Kidney epithelial cell (primary cell): ENCODE results near the gene C6orf89. TPM values are rescaled to one million over a fixed set of nuclear protein-coding genes. Genes with fewer than 3 reads are reported as not detected.

Experiments used
- DNase-seq: peaks from one replicate; pipeline ENCODE4 v3.0.0-alpha.2; 2010; ENCODE audit warnings: low read depth
- H3K27me3 ChIP-seq: 2 replicates; pipeline ENCODE4 v1.6.0; 2011; ENCODE audit warnings: low read length; ENCODE audit not compliant: control insufficient read depth, insufficient read depth
- H3K36me3 ChIP-seq: 2 replicates; pipeline ENCODE4 v1.5.1; 2011; ENCODE audit warnings: low read length; ENCODE audit not compliant: control insufficient read depth, insufficient read depth
- H3K4me3 ChIP-seq: 2 replicates; pipeline ENCODE4 v1.5.1; 2011; ENCODE audit warnings: low read depth, mild to moderate bottlenecking, control low read depth, low read length
- total RNA-seq: library from RNA; depleted of rRNA; stranded (reverse); fragments of >200 nt; gene quantifications from 2 replicates; pipeline ENCODE4 v1.2.3, GENCODE V29; 2015
- TF ChIP-seq, protein P1 (sequence below): IDR thresholded peaks from 2 replicates; pipeline ENCODE4 v1.5.1; 2011; ENCODE audit warnings: mild to moderate bottlenecking, moderate library complexity, low read length, control low read depth, inconsistent platforms; ENCODE audit not compliant: insufficient read depth, poor library complexity, severe bottlenecking

Gene C6orf89
- total RNA-seq, 1 donor from 2014 or later = 42.5 TPM

DNA sequence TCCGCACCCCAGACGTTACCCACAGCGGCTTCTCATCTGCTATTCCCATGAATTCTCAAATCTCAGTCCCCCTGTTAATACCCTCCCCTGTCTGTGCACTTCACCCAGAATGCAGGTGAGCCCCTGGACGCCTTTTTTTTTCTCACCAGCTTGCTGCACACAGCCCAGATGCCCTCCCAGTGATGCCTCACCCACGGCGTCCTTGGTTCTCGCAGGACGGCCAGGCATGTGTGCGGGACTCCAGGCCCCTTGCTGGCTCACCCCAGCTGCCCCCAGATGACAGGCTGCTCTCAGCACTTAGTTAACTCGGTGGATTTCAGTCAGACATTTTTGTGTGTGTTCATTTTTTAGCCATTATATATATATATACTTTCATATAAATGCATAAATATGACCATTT, 43.4 kb downstream of the C6orf89 start:
- Histone ChIP-seq H3K27me3 (no peaks in the 10 kb centered on the region), H3K36me3 (peaks cover 1% of the 10 kb centered on the region), H3K4me3 (no peak overlapping the region)
- TF ChIP-seq, protein P1, sequence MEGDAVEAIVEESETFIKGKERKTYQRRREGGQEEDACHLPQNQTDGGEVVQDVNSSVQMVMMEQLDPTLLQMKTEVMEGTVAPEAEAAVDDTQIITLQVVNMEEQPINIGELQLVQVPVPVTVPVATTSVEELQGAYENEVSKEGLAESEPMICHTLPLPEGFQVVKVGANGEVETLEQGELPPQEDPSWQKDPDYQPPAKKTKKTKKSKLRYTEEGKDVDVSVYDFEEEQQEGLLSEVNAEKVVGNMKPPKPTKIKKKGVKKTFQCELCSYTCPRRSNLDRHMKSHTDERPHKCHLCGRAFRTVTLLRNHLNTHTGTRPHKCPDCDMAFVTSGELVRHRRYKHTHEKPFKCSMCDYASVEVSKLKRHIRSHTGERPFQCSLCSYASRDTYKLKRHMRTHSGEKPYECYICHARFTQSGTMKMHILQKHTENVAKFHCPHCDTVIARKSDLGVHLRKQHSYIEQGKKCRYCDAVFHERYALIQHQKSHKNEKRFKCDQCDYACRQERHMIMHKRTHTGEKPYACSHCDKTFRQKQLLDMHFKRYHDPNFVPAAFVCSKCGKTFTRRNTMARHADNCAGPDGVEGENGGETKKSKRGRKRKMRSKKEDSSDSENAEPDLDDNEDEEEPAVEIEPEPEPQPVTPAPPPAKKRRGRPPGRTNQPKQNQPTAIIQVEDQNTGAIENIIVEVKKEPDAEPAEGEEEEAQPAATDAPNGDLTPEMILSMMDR = no peak
- DNase-seq = no peak

DNA sequence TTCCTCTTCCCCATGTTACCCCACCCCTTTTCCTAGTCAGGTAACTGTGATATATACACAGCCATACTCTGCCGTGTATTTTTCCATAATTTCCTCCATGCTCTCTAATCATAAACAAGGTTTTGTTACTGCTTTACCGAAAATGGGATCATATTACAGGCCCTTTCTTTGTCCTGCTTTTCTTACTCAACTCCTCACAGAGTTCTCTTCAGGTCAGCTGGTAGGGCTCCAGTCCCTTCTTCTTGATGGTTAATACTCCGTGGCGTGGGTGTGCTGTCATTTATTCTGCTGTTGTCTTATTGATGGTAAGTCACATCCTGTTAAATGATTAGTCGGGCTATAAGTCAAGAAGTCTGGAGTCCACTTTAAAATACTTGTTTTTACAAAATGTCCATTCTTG, 43.9 kb downstream of the C6orf89 start:
- no peak for DNase-seq
- no peaks in the 10 kb centered on the region for H3K27me3 ChIP-seq
- TF ChIP-seq, protein P1 = no peak
- H3K36me3 ChIP-seq = peaks cover 1% of the 10 kb centered on the region
- no peak overlapping the region for H3K4me3 ChIP-seq

DNA sequence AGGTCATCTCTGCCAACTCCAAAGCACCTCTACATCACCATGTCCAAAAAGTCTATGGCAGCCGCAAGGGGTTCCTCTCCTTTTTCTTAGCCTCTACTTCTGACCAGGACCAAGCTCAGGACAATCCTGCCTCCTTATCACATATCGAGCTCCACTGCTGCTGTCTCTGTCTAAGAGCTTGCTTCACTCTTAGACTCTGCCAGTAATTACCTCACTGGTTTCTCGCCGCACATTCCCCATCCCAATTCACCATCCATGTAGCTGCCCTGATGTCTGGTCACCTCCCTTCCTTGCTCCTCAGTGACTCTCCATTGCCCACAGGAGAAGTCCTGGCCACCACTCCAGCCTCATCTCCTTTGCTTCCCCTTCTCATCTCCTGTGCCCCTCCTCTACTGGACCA, 44.7 kb downstream of the C6orf89 start:
- no peak overlapping the region for H3K4me3 ChIP-seq
- TF ChIP-seq, protein P1 = no peak
- H3K27me3 ChIP-seq = no peaks in the 10 kb centered on the region
- no peak for DNase-seq
- peaks cover 1% of the 10 kb centered on the region for H3K36me3 ChIP-seq

DNA sequence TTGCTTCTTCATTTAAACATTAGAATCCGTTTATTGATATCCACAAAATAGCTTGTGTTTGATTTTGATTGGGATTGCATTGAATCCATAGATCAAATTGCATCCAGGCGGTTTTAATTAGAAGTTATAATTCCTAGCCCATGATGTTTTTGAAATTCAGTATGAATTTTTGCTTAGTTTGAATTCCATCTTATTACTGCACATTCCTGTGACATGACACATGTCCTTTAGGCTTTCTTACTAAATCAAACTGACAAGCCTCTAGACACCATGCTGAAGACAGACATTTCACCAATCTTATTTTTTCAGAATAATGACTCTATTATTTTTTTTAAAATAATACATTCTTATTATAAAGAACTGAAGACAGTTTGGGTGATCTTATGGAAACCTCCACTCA, 47.4 kb downstream of the C6orf89 start:
- Histone ChIP-seq H3K27me3 (no peaks in the 10 kb centered on the region), H3K4me3 (no peak overlapping the region), H3K36me3 (peaks cover under 1% of the 10 kb centered on the region)
- TF ChIP-seq, protein P1 = no peak
- DNase-seq = no peak

DNA sequence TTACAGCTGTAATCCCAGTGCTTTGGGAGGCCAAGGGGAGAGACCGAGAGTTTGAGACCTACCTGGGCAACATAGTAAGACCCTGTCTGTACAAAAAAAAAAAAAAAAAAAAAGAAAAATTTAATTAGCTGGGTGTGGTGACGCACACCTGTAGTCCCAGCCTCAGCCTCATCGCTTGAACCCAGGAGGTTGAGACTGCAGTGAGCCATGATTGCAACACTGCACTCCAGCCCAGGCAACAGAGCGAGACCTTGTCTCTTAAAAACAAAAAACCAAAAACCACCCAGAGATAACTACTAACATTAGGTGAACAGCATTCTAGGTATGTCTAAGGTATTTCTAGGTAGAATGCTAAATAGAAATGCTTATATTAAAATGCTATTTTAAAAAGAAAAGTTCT, 47.8 kb downstream of the C6orf89 start:
- no peak for DNase-seq
- H3K27me3 ChIP-seq = no peaks in the 10 kb centered on the region
- no peak overlapping the region for H3K4me3 ChIP-seq
- TF ChIP-seq, protein P1 = no peak
- no peaks in the 10 kb centered on the region for H3K36me3 ChIP-seq

DNA sequence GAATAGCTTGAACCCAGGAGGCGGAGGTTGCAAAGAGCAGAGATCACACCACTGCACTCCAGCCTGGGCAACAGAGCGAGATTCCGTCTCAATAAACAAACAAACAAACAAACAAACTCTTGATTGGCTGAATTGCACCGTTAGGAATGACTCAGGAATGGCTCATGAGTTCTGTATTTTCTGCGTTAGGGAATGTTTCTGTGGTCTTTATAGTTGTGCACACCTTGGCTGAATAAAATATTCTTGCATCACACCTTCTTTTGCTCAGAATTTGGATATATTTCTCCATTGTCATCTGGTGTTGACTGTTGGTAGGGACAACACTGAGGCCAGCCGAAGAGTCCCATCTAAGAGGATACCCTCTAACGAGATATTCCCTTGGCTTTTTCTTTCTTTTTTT, 49.1 kb downstream of the C6orf89 start:
- H3K4me3 ChIP-seq = no peak overlapping the region

More for the DNA sequence above, 49.1 kb downstream of the C6orf89 start:
- DNase-seq = no peak
- H3K36me3 ChIP-seq = no peaks in the 10 kb centered on the region
- no peaks in the 10 kb centered on the region for H3K27me3 ChIP-seq
- TF ChIP-seq, protein P1 = no peak
